K562 (cell line): ENCODE results near the gene SLC7A14. TPM values are rescaled to one million over a fixed set of nuclear protein-coding genes. Genes with fewer than 3 reads are reported as not detected.

ENCODE experiments used
- ATAC-seq: fragments of 200-7000 bp; cut with Tn5 transposase; 3 replicates; pipeline ENCODE4 v1.9.1; 2020; ENCODE audit warnings: moderate library complexity
- BruUV-seq: library from RNA; stranded (reverse); fragments of 400-500 nt; replicated peaks from 2 replicates; lab custom pipeline; 2021; lab: Mats Ljungman, UMichigan
- CTCF ChIA-PET: fragments of 300-600 bp; formaldehyde crosslinking; extraction: SDS; loops from one replicate; lab custom pipeline; 2021; ENCODE audit warnings: low intra/inter-chr PET ratio; lab: Yijun Ruan, JAX
- POLR2A ChIA-PET: fragments of 300-600, 350-650 bp; sonication (Branson Sonifier 250); formaldehyde crosslinking; extraction: SDS; loops from one replicate; lab custom pipeline; 2021; ENCODE audit warnings: antibody characterized with exemption, inconsistent platforms; lab: Yijun Ruan, JAX
- DNase-seq, 4 experiments: peaks; one replicate each; pipeline versions ENCODE4 v3.0.0 to v3.0.0-alpha.2; 2011 to 2018; ENCODE audit warnings: low spot score in 3 of 4, mixed read lengths in 3 of 4; ENCODE audit errors: extremely low read depth in 1 of 4
- FAIRE-seq: peaks from 2 replicates; lab custom pipeline; 2011; peaks lifted over from hg19 to GRCh38; lab: Jason Lieb, UNC
- H2AFZ ChIP-seq: 2 replicates; pipeline ENCODE4 v1.6.0; 2011; ENCODE audit warnings: low read depth, low read length, control low read depth, inconsistent platforms
- H3K27ac ChIP-seq: fragments of 200-600 bp; 3 replicates; pipeline ENCODE4 v1.8.0; 2011; ENCODE audit warnings: low read depth, mild to moderate bottlenecking, control low read depth, inconsistent platforms, low read length, moderate library complexity, mixed read lengths; ENCODE audit errors: extremely low read depth
- H3K27me3 ChIP-seq, 2 experiments: fragments of 300-600 bp in 1 of 2; 2 replicates in 1 of 2; 3 replicates in 1 of 2; pipeline versions ENCODE4 v1.6.0 to v1.8.0; 2011; ENCODE audit warnings: inconsistent platforms in 2 of 2, low read length in 2 of 2, mild to moderate bottlenecking in 1 of 2, mixed read lengths in 1 of 2, moderate library complexity in 1 of 2; ENCODE audit not compliant: control insufficient read depth in 2 of 2, insufficient read depth in 2 of 2
- H3K36me3 ChIP-seq: fragments of 300-600 bp; 3 replicates; pipeline ENCODE4 v1.8.0; 2011; ENCODE audit warnings: mild to moderate bottlenecking, low read length, inconsistent platforms; ENCODE audit not compliant: control insufficient read depth, insufficient read depth
- H3K4me1 ChIP-seq, 2 experiments: fragments of 200-600 bp in 1 of 2; replicated peaks in 1 of 2; 2 replicates in 1 of 2; 3 replicates in 1 of 2; pipeline versions ENCODE4 v1.5.1 to v1.8.0; 2011; ENCODE audit warnings: inconsistent platforms in 2 of 2, low read length in 2 of 2, mild to moderate bottlenecking in 1 of 2, mixed read lengths in 1 of 2, moderate library complexity in 1 of 2; ENCODE audit not compliant: control insufficient read depth in 2 of 2, insufficient read depth in 2 of 2
- H3K4me2 ChIP-seq: 2 replicates; pipeline ENCODE4 v1.6.1; 2011; ENCODE audit warnings: low read length, control low read depth, inconsistent platforms, mixed read lengths; ENCODE audit not compliant: insufficient read depth
- H3K4me3 ChIP-seq: fragments of 200-600 bp; sonication (generic), shearing (Covaris generic); 2 replicates; pipeline ENCODE4 v1.5.1; 2016; ENCODE audit warnings: control low read depth, inconsistent platforms
- H3K79me2 ChIP-seq: fragments of 200-600 bp; 3 replicates; pipeline ENCODE4 v1.8.0; 2011; ENCODE audit warnings: low read length, inconsistent platforms; ENCODE audit not compliant: control insufficient read depth, insufficient read depth
- H3K9ac ChIP-seq, 2 experiments: 2 replicates each; pipeline versions ENCODE4 v1.6.0 to v1.6.1; 2011; ENCODE audit warnings: low read depth in 2 of 2, low read length in 2 of 2, control low read depth in 1 of 2, inconsistent platforms in 1 of 2, mild to moderate bottlenecking in 1 of 2, mixed read lengths in 1 of 2; ENCODE audit not compliant: insufficient read depth in 1 of 2
- H3K9me1 ChIP-seq: one replicate; pipeline ENCODE4 v1.6.0; 2011; ENCODE audit warnings: inconsistent platforms, mild to moderate bottlenecking, low read length, moderate library complexity; ENCODE audit not compliant: control insufficient read depth, insufficient read depth
- H3K9me3 ChIP-seq: replicated peaks from 2 replicates; pipeline ENCODE4 v1.5.1; 2011; ENCODE audit warnings: low read depth, low read length, inconsistent platforms; ENCODE audit not compliant: control insufficient read depth, insufficient read depth
- H4K20me1 ChIP-seq: replicated peaks from 2 replicates; pipeline ENCODE4 v1.6.1; 2011; ENCODE audit warnings: low read length, inconsistent platforms, mixed read lengths; ENCODE audit not compliant: control insufficient read depth, insufficient read depth
- MCM2 ChIP-seq: fragments of 450-650 bp; IDR thresholded peaks from 2 replicates; pipeline ENCODE4 v1.6.1; 2017; ENCODE audit warnings: low read depth, mild to moderate bottlenecking
- ZNF347 ChIP-seq: fragments of 450-650 bp; formaldehyde crosslinking; IDR thresholded peaks from 2 replicates; pipeline ENCODE4 v1.4.0; 2020; ENCODE audit warnings: low read depth, mild to moderate bottlenecking, moderate library complexity
- WGBS: fragments of 100-300 bp; shearing (Covaris generic); methylation state at CpG from one replicate; pipeline ENCODE4 v1.1.6; 2016; ENCODE audit warnings: low coverage, mixed read lengths; ENCODE audit not compliant: insufficient coverage; ENCODE audit errors: missing lambda C conversion rate; 5-methylcytosine and 5-hydroxymethylcytosine counted together
- in situ Hi-C: fragments of 300-500 bp; cut with MboI; formaldehyde crosslinking; loops from 4 replicates; pipeline ENCODE4 v1.15.0; 2018; ENCODE audit warnings: inconsistent platforms, mixed read lengths
- intact Hi-C: fragments of 100-400 bp; cut with micrococcal nuclease; formaldehyde crosslinking; loops from 2 replicates; pipeline ENCODE4 v1.14.2; 2022
- polyA plus RNA-seq, 8 experiments: library from polyadenylated mRNA; depleted of rRNA in 4 of 8; stranded (reverse) in 5 of 8; unstranded in 3 of 8; fragments of >200 nt; fragmentation: Nextera tagmentation in 2 of 8; fragmentation: Illumina TruSeq in 1 of 8; extraction: Ambion mirVana in 2 of 8; extraction: Trizol in 1 of 8; gene quantifications; 2 replicates each; pipeline versions ENCODE4 v1.2.1 to v1.2.3, GENCODE V29; 2011 to 2014; ENCODE audit warnings: inconsistent platforms in 1 of 8, missing spikeins in 1 of 8
- total RNA-seq, 7 experiments: library from RNA; depleted of rRNA in 6 of 7; stranded (reverse); fragments of >200 nt in 6 of 7; fragmentation: Illumina TruSeq in 2 of 7; extraction: Trizol in 2 of 7; gene quantifications; 2 replicates each; pipeline versions ENCODE4 v1.2.1 to v1.2.3, GENCODE V29; 2011 to 2021; ENCODE audit warnings: low replicate concordance in 1 of 7
- TF ChIP-seq, protein P1 (sequence below): fragments of 450-650 bp; IDR thresholded peaks from 2 replicates; pipeline ENCODE4 v1.6.1; 2017; ENCODE audit warnings: antibody characterized with exemption
- TF ChIP-seq, protein P2 (sequence below): fragments of 250-450 bp; sonication (Bioruptor Pico); IDR thresholded peaks from 2 replicates; pipeline ENCODE4 v1.8.0; 2022; ENCODE audit warnings: moderate library complexity, mild to moderate bottlenecking, inconsistent platforms

Gene SLC7A14
- total and polyA plus RNA-seq, 9 of the 15 experiments (the other 6 are each of a cell fraction or from before 2014, with no cell fraction given), result not detected

DNA sequence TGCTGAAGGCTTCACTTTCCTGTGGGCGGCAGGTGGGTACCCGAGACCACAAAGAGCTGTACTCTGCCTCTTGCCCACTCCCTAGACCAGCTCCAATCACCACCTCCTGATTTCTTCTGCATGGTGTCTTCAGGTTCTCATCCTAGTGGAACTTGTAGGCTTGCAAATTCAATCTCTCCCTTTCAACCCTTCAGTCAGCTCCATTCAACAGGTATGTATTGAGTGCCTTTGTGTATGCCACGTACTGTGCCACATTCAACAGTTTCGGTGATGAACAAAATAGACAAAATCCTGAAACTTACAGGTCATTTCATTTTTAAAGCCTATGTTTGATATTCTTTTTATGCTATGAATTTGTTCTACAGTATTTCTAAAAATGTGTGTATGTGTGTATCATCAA, 172.6 kb downstream of the SLC7A14 start:
- in situ Hi-C loops, result no loop called here
- ATAC-seq (no peak), FAIRE-seq (no peak), DNase-seq (no peak)
- H3K4me2 ChIP-seq, result no peak overlapping the region
- H3K27me3 ChIP-seq, result no peaks in the 10 kb centered on the region
- no peaks in the 10 kb centered on the region for H4K20me1 ChIP-seq
- no peaks in the 10 kb centered on the region for H3K79me2 ChIP-seq
- POLR2A ChIA-PET, result interaction anchor here (0.5 to 1.5 kb wide), 5 partner anchors 18 to 456 kb away, joined by 3 to 8 read pairs (median 4); partner anchors contain the start of gene RPL22L1
- H3K9me3 ChIP-seq, result no peaks in the 10 kb centered on the region
- no peak overlapping the region for H3K9ac ChIP-seq
- no peak overlapping the region for H3K4me3 ChIP-seq
- no peaks in the 10 kb centered on the region for H3K4me1 ChIP-seq
- TF ChIP-seq ZNF347 (CRISPR knock-in tag), result no peak
- intact Hi-C loops, result loop anchor here (5.0 kb wide), 5 partner anchors 209 to 651 kb away; no protein-coding TSS in a partner anchor
- CTCF ChIA-PET, result interaction anchor here (1.4 to 2.2 kb wide), 4 partner anchors 103 to 435 kb away, joined by 8 to 13 read pairs (median 10); no protein-coding TSS in a partner anchor
- no peak overlapping the region for H2AFZ ChIP-seq
- H3K27ac ChIP-seq, result no peak overlapping the region
- no peaks in the 10 kb centered on the region for H3K36me3 ChIP-seq
- 78% methylated on average over 4 of the region's 4 CpGs for WGBS
- BruUV-seq, result no TSS peak
- no peaks in the 10 kb centered on the region for H3K9me1 ChIP-seq

DNA sequence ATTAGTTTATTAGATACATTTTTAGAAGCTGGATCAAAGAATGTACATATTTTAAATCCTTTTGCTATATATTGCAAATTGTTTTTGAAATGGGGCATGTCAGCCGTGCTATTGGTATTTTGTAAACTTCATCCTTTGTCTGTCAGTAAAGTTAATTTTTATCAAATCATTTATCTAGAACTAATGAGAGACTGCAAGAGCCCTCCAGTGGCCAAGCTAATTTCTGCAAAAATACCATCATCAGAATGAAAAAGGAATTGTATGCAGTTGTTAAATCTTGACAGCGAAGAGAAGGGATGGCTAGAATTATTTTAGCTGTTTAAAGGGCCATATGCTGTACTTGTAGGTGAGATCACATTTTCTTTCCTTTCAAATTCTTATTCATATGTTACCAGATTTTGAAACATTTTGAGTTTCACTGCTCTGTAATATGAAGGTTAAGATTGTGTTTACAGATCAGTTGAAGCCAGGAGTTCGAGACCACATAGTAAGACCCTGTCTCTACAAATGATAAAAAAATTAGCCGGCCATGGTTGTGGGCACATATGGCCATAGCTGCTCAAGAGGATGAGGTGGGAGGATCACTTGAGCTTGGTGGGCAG, 175.3 kb downstream of the SLC7A14 start:
- FAIRE-seq (no peak), DNase-seq (peak in 3 of 4 experiments; percentile 29 to 59 (median 34)), ATAC-seq (peak; percentile 59; the same call in 2 of the 3 replicates)
- in situ Hi-C loops, result no loop called here
- H3K36me3 ChIP-seq, result no peaks in the 10 kb centered on the region
- H3K27ac ChIP-seq, result no peak overlapping the region
- H3K9ac ChIP-seq, result 0 out of 4 replicates have a peak overlapping the region, but pooled peaks of 1 of the 2 experiments have one; percentile 31
- H3K9me3 ChIP-seq, result no peaks in the 10 kb centered on the region
- no peak overlapping the region for H2AFZ ChIP-seq
- no peak overlapping the region for H3K4me2 ChIP-seq
- no peaks in the 10 kb centered on the region for H3K9me1 ChIP-seq
- POLR2A ChIA-PET, result interaction anchor here (0.5 to 1.8 kb wide), 5 partner anchors 15 to 459 kb away, joined by 3 to 7 read pairs (median 3); partner anchors contain the start of genes PRKCI and RPL22L1
- H3K4me3 ChIP-seq, result no peak overlapping the region
- intact Hi-C loops, result loop anchor here (1.0 to 5.0 kb wide), 7 partner anchors 50 to 648 kb away; no protein-coding TSS in a partner anchor
- no peaks in the 10 kb centered on the region for H3K79me2 ChIP-seq
- CTCF ChIA-PET, result interaction anchor here (0.7 to 2.7 kb wide), 3 partner anchors 100 to 438 kb away, joined by 4 to 20 read pairs (median 6); no protein-coding TSS in a partner anchor
- no peaks in the 10 kb centered on the region for H4K20me1 ChIP-seq
- no TSS peak for BruUV-seq
- H3K4me1 ChIP-seq, result no peaks in the 10 kb centered on the region
- WGBS, result 24% methylated on average over 4 of the region's 4 CpGs
- H3K27me3 ChIP-seq, result no peaks in the 10 kb centered on the region
- TF ChIP-seq, protein P1, sequence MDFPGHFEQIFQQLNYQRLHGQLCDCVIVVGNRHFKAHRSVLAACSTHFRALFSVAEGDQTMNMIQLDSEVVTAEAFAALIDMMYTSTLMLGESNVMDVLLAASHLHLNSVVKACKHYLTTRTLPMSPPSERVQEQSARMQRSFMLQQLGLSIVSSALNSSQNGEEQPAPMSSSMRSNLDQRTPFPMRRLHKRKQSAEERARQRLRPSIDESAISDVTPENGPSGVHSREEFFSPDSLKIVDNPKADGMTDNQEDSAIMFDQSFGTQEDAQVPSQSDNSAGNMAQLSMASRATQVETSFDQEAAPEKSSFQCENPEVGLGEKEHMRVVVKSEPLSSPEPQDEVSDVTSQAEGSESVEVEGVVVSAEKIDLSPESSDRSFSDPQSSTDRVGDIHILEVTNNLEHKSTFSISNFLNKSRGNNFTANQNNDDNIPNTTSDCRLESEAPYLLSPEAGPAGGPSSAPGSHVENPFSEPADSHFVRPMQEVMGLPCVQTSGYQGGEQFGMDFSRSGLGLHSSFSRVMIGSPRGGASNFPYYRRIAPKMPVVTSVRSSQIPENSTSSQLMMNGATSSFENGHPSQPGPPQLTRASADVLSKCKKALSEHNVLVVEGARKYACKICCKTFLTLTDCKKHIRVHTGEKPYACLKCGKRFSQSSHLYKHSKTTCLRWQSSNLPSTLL, result no peak
- TF ChIP-seq, protein P2, sequence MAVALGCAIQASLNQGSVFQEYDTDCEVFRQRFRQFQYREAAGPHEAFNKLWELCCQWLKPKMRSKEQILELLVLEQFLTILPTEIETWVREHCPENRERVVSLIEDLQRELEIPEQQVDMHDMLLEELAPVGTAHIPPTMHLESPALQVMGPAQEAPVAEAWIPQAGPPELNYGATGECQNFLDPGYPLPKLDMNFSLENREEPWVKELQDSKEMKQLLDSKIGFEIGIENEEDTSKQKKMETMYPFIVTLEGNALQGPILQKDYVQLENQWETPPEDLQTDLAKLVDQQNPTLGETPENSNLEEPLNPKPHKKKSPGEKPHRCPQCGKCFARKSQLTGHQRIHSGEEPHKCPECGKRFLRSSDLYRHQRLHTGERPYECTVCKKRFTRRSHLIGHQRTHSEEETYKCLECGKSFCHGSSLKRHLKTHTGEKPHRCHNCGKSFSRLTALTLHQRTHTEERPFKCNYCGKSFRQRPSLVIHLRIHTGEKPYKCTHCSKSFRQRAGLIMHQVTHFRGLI (CRISPR knock-in tag), result no peak
- no peak for TF ChIP-seq MCM2
